Type B pancreatic cell (in vitro differentiated cells): ENCODE results near the gene ATP8A2. TPM values are rescaled to one million over a fixed set of nuclear protein-coding genes. Genes with fewer than 3 reads are reported as not detected.

Experiments
- DNase-seq: peaks from one replicate; pipeline ENCODE4 v3.0.0; 2021; ENCODE audit warnings: mixed read lengths; ENCODE audit not compliant: unreplicated experiment; ENCODE audit errors: extremely low spot score
- H3K27ac Mint-ChIP-seq: 2 replicates; pipeline ENCODE4 v1.8.0; 2021; ENCODE audit warnings: mild to moderate bottlenecking, mixed read lengths
- H3K27me3 Mint-ChIP-seq: 2 replicates; pipeline ENCODE4 v1.8.0; 2021; ENCODE audit warnings: mixed read lengths
- H3K36me3 Mint-ChIP-seq: 2 replicates; pipeline ENCODE4 v1.8.0; 2021; ENCODE audit warnings: mixed read lengths
- H3K4me1 Mint-ChIP-seq: one replicate; pipeline ENCODE4 v1.8.0; 2021; ENCODE audit warnings: mixed read lengths; ENCODE audit not compliant: unreplicated experiment
- H3K4me3 Mint-ChIP-seq: 2 replicates; pipeline ENCODE4 v1.8.0; 2021; ENCODE audit warnings: mild to moderate bottlenecking, mixed read lengths
- H3K9me3 Mint-ChIP-seq: 2 replicates; pipeline ENCODE4 v1.8.0; 2021; ENCODE audit warnings: mixed read lengths
- CTCF ChIP-seq: fragments of 200-600 bp; sonication (generic); conservative IDR thresholded peaks from 2 replicates; pipeline ENCODE4 v1.5.0; 2021; ENCODE audit warnings: antibody characterized with exemption, mild to moderate bottlenecking
- total RNA-seq: library from RNA; stranded (reverse); gene quantifications from 2 replicates; pipeline ENCODE4 v1.2.1, GENCODE V29; 2021; ENCODE audit warnings: low replicate concordance

Gene ATP8A2
- total RNA-seq, 1 donor from 2014 or later, result 13.8 TPM

- no peak for TF ChIP-seq CTCF
- no peak for DNase-seq
- no peaks in the 10 kb centered on the region for H3K9me3 Mint-ChIP-seq
- no peak overlapping the region for H3K27ac Mint-ChIP-seq
- peaks cover 26% of the 10 kb centered on the region for H3K27me3 Mint-ChIP-seq
- H3K4me3 Mint-ChIP-seq, result no peak overlapping the region
- H3K4me1 Mint-ChIP-seq, result no peaks in the 10 kb centered on the region
- H3K36me3 Mint-ChIP-seq, result peaks cover 4% of the 10 kb centered on the region
Measured at GRCh38 chr13:26045142-26045541, 673.4 kb downstream of the ATP8A2 start.

- no peak overlapping the region for H3K4me3 Mint-ChIP-seq
- peaks cover 26% of the 10 kb centered on the region for H3K27me3 Mint-ChIP-seq
- H3K9me3 Mint-ChIP-seq, result no peaks in the 10 kb centered on the region
- TF ChIP-seq CTCF, result no peak
- H3K27ac Mint-ChIP-seq, result no peak overlapping the region
- no peaks in the 10 kb centered on the region for H3K4me1 Mint-ChIP-seq
- peaks cover 4% of the 10 kb centered on the region for H3K36me3 Mint-ChIP-seq
- DNase-seq, result no peak
Measured at GRCh38 chr13:26046639-26047038, 674.9 kb downstream of the ATP8A2 start.

GRCh38 chr13:26047040-26047439, 675.3 kb downstream of the ATP8A2 start:
- no peaks in the 10 kb centered on the region for H3K9me3 Mint-ChIP-seq
- DNase-seq, result no peak
- H3K27me3 Mint-ChIP-seq, result peaks cover 27% of the 10 kb centered on the region
- no peaks in the 10 kb centered on the region for H3K4me1 Mint-ChIP-seq
- no peak overlapping the region for H3K4me3 Mint-ChIP-seq
- H3K27ac Mint-ChIP-seq, result no peak overlapping the region
- no peak for TF ChIP-seq CTCF
- peaks cover 4% of the 10 kb centered on the region for H3K36me3 Mint-ChIP-seq

GRCh38 chr13:26048741-26049140, 677.0 kb downstream of the ATP8A2 start:
- Mint-ChIP-seq H3K27ac (no peak overlapping the region), H3K27me3 (peaks cover 41% of the 10 kb centered on the region), H3K9me3 (no peaks in the 10 kb centered on the region), H3K4me1 (no peaks in the 10 kb centered on the region), H3K36me3 (peaks cover 4% of the 10 kb centered on the region), H3K4me3 (peak overlapping the region; percentile 90)
- TF ChIP-seq CTCF, result no peak
- DNase-seq, result no peak

GRCh38 chr13:26050568-26051230, 678.9 kb downstream of the ATP8A2 start:
- Mint-ChIP-seq H3K4me3 (peak overlapping the region; percentile 90), H3K36me3 (no peaks in the 10 kb centered on the region), H3K9me3 (no peaks in the 10 kb centered on the region), H3K4me1 (no peaks in the 10 kb centered on the region), H3K27ac (no peak overlapping the region), H3K27me3 (peaks cover 48% of the 10 kb centered on the region)
- peak; percentile 73 for DNase-seq
- peak; percentile 16 for TF ChIP-seq CTCF

GRCh38 chr13:26051231-26051656, 679.5 kb downstream of the ATP8A2 start:
- H3K27ac Mint-ChIP-seq, result no peak overlapping the region
- no peak for DNase-seq
- no peak for TF ChIP-seq CTCF
- no peaks in the 10 kb centered on the region for H3K4me1 Mint-ChIP-seq
- no peaks in the 10 kb centered on the region for H3K36me3 Mint-ChIP-seq
- peaks cover 52% of the 10 kb centered on the region for H3K27me3 Mint-ChIP-seq
- peak overlapping the region; percentile 78 for H3K4me3 Mint-ChIP-seq
- no peaks in the 10 kb centered on the region for H3K9me3 Mint-ChIP-seq
